Body of pancreas (tissue), 4 donors: ENCODE measurements around the gene LIMK1.

Experiments
- POLR2A ChIP-seq, 3 donors: fragments of 450-650 bp; IDR thresholded peaks; one replicate each; pipeline ENCODE4 v1.6.1; 2016; ENCODE audit warnings: antibody characterized with exemption in 3 of 3, mild to moderate bottlenecking in 2 of 3
- TF ChIP-seq, protein P1 (sequence below), 7 experiments: fragments of 450-650 bp in 4 of 7; fragments of 200-600 bp in 3 of 7; sonication (generic) in 3 of 7; IDR thresholded peaks; one replicate each; pipeline ENCODE4 v1.5.1; 2016 to 2019; ENCODE audit warnings: antibody characterized with exemption in 7 of 7

DNA sequence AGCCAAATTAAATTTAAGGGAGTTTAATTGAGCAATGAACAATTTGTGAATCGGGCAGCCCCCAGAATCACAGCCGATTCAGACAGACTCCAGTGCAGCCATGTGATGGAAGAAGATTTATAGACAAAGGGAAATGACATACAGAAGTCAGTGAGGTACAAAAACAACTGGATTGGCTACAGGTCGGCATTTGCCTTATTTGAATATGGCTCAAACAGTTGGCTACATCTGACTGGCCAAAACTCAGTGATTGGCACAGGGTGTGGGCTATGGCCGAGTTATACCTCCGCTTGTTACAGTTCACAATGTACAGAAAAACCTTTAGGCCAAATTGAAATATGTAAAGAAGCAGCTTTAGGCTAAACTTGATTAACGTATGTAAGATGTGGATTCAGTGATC is 59.8 kb downstream of the LIMK1 start:
- TF ChIP-seq, protein P1, sequence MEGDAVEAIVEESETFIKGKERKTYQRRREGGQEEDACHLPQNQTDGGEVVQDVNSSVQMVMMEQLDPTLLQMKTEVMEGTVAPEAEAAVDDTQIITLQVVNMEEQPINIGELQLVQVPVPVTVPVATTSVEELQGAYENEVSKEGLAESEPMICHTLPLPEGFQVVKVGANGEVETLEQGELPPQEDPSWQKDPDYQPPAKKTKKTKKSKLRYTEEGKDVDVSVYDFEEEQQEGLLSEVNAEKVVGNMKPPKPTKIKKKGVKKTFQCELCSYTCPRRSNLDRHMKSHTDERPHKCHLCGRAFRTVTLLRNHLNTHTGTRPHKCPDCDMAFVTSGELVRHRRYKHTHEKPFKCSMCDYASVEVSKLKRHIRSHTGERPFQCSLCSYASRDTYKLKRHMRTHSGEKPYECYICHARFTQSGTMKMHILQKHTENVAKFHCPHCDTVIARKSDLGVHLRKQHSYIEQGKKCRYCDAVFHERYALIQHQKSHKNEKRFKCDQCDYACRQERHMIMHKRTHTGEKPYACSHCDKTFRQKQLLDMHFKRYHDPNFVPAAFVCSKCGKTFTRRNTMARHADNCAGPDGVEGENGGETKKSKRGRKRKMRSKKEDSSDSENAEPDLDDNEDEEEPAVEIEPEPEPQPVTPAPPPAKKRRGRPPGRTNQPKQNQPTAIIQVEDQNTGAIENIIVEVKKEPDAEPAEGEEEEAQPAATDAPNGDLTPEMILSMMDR (IDR thresholded peaks at IDR 0.05): no peak
- no peak for TF ChIP-seq POLR2A (IDR thresholded peaks at IDR 0.05)
